Measurements from ENCODE around the gene HDGFL2. TPM values are rescaled to one million over a fixed set of nuclear protein-coding genes. Genes with fewer than 3 reads are reported as not detected.

HDGFL2 gene
- polyA plus RNA-seq, 6 donors from 2014 or later, result 0.91 to 22.7 (median 11.5) TPM

DNA sequence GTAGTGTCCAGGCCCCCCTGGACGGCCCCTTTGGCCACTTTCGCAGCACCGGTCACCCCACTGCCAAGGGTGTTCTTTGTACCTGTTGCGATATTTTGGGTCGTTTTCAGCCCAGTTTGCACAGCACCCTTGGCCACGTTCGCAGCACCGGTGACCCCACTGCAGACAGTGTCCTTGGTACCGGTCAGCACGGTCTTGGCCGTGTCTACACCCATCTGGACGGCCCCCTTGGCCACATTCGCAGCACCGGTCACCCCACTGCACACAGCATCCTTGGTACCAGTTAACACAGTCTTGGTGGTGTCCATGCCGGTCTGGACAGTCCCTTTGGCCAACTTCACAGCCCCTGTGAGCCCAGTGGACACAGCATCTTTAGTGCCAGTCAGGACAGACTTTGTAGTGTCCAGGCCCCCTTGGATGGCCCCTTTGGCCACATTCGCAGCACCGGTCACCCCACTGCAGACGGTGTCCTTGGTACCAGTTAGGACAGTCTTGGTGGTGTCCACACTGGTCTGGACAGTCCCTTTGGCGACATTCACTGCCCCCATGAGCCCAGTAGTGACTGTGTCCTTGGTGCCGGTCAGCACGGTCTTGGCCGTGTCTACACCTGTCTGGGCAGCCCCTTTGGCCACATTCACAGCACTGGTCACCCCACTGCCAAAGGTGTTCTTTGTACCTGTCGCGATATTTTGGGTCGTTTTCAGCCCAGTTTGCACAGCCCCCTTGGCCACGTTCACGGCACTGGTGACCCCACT, 39.4 kb downstream of the HDGFL2 start:
- H3K27ac Mint-ChIP-seq, result no peak overlapping the region
- H3K36me3 Mint-ChIP-seq, result peaks cover 0 to 2% of the 10 kb centered on the region in 2 donors
- ATAC-seq (ENCODE audit: low read depth in 2 of 2), result no peak
- DNase-seq, result no peak
- H3K27me3 Mint-ChIP-seq, result no peaks in the 10 kb centered on the region
- H3K4me1 Mint-ChIP-seq, result no peaks in the 10 kb centered on the region
- no peaks in the 10 kb centered on the region for H3K9me3 Mint-ChIP-seq
- no peak overlapping the region for H3K4me3 Mint-ChIP-seq

DNA sequence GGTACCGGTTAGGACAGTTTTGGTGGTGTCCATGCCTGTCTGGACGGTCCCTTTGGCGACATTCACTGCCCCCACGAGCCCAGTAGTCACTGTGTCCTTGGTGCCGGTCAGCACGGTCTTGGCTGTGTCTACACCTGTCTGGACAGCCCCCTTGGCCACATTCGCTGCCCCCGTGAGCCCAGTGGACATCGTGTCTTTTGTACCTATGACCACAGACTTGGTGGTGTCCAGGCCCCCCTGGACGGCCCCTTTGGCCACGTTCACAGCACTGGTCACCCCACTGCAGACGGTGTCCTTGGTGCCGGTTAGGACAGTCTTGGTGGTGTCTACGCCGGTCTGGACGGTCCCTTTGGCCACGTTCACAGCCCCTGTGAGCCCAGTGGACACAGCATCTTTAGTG, 40.0 kb downstream of the HDGFL2 start:
- Mint-ChIP-seq H3K4me1 (no peaks in the 10 kb centered on the region), H3K4me3 (no peak overlapping the region), H3K9me3 (no peaks in the 10 kb centered on the region), H3K36me3 (no peaks in the 10 kb centered on the region), H3K27me3 (no peaks in the 10 kb centered on the region), H3K27ac (no peak overlapping the region)
- DNase-seq (no peak), ATAC-seq (ENCODE audit: low read depth in 2 of 2) (no peak)

GRCh38 chr19:4513248-4513647, 41.2 kb downstream of the HDGFL2 start:
- Mint-ChIP-seq H3K4me1 (no peaks in the 10 kb centered on the region), H3K27me3 (no peaks in the 10 kb centered on the region), H3K4me3 (no peak overlapping the region), H3K9me3 (no peaks in the 10 kb centered on the region), H3K36me3 (no peaks in the 10 kb centered on the region), H3K27ac (no peak overlapping the region)
- no peak for ATAC-seq (ENCODE audit: low read depth in 2 of 2)
- no peak for DNase-seq

DNA sequence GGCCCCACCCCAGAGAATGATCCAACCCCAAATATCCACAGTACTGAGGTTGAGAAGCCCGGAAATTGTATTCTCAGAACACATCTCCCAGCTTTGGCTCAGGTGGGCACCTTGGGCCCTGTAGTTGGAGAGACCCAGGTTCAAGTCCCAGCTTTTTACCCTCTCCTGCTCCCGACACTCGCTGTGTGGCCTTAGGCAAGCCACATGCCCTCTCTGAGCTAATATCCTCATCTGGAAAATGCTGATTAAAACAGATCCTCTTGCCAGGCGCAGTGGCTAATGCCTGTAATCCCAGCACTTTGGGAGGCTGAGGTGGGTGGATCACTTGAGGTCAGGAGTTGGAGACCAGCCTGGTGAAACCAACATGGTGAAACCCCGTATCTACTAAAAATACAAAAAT, 43.6 kb downstream of the HDGFL2 start:
- Mint-ChIP-seq H3K9me3 (peaks cover 0 to 4% (median 0%) of the 10 kb centered on the region in 7 donors), H3K36me3 (no peaks in the 10 kb centered on the region), H3K4me1 (no peaks in the 10 kb centered on the region), H3K27me3 (peaks cover 0 to 11% (median 7%) of the 10 kb centered on the region in 3 donors), H3K4me3 (no peak overlapping the region), H3K27ac (no peak overlapping the region)
- ATAC-seq (ENCODE audit: low read depth in 2 of 2) (no peak), DNase-seq (no peak)

GRCh38 chr19:4516199-4516938, 44.3 kb downstream of the HDGFL2 start:
- Mint-ChIP-seq H3K27ac (peak overlapping the region in 1 of 6 donors; percentile 57), H3K36me3 (no peaks in the 10 kb centered on the region), H3K9me3 (peaks cover 0 to 4% (median 0%) of the 10 kb centered on the region in 7 donors), H3K4me3 (no peak overlapping the region), H3K27me3 (peaks cover 2 to 11% (median 7%) of the 10 kb centered on the region in 3 donors), H3K4me1 (no peaks in the 10 kb centered on the region)
- DNase-seq (no peak), ATAC-seq (ENCODE audit: low read depth in 2 of 2) (no peak)

- no peak overlapping the region for H3K4me3 Mint-ChIP-seq
- peaks cover 0 to 4% (median 0%) of the 10 kb centered on the region in 7 donors for H3K9me3 Mint-ChIP-seq
- no peak for ATAC-seq (ENCODE audit: low read depth in 2 of 2)
- no peak overlapping the region for H3K27ac Mint-ChIP-seq
- DNase-seq, result no peak
- peaks cover 4 to 11% (median 7%) of the 10 kb centered on the region in 3 donors for H3K27me3 Mint-ChIP-seq
- H3K36me3 Mint-ChIP-seq, result no peaks in the 10 kb centered on the region
- H3K4me1 Mint-ChIP-seq, result no peaks in the 10 kb centered on the region
These were observed 44.8 kb downstream of the HDGFL2 start for GRCh38 chr19:4516939-4517300.

DNA sequence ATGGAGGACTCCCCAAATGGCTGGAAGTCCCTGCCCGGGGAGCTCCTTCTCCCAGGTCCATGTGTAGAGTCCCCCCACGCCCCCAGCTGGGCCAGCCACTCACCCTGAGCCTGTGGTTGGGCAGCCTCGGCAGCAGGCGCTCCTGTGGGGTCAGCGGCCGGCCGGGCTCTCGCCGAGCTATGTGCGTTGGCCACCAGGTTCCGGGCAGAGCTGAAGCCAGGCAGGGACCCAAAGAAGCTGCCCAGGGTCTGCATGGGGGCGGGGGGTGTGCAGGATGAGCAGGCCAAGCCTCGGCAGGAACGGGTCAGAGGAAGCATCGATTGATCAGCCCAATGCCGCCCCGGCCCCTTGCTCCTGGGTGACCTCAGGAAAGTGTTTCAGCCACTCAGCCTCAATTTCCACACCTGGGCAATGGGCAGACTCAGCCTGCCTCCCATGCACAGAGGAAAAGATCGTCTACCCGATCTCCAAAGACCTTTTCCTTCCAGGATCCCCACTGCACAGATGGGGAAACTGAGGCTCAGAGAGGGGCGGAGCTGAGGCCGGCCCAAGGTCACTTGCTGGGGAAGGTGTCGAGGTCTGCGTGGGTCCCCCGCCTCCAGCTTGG, 45.5 kb downstream of the HDGFL2 start:
- DNase-seq, result no peak
- Mint-ChIP-seq H3K4me3 (no peak overlapping the region), H3K27me3 (peaks cover 4 to 11% (median 7%) of the 10 kb centered on the region in 3 donors), H3K4me1 (no peaks in the 10 kb centered on the region), H3K9me3 (peaks cover 0 to 4% (median 0%) of the 10 kb centered on the region in 7 donors), H3K27ac (no peak overlapping the region), H3K36me3 (no peaks in the 10 kb centered on the region)
- no peak for ATAC-seq (ENCODE audit: low read depth in 2 of 2)

DNA sequence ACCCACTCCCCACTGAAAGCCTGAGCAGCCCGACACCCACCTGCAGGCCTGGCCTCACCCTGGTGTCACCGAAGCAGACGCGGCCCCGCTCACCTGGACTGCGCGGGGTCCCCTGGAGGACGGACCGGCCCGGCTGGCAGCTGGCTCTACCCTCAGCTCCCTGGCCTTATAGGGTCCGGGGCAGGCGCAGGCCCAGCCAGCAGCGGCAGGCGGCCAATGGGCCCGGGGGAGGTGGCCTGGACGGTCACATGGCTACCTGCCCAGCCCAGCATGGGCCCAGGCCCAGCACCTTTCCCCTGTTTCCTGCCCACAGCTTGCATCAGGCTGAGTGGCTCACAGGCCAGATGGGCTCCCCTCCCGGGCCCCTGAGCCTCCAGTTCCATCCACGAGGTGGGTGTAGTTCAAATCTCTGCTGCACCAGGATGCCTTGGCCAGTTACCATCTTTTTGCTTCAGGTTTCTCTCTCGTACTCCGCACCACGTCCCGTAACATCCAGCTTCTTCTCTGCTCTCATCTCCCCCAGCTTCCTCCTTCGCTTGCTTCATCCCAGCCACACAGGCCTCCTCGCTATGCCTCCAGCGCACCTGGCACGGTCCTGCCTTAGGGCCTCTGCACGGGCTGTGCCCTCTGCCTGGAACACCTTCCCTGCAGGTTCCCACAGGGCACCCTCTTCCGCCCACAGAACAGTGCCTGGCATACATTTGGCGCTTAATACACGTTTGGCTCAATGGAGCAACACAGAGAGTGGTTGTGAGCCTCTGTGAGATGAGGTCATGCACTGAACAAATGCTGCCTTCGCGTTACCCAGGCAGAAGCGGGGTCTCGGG, 46.5 kb downstream of the HDGFL2 start, which contains the start of gene PLIN4:
Gene PLIN4, minus strand, starts transcription at position 142 of the 827 bp plus-strand sequence. CDS start 214 bp downstream, outside the sequence.
- no peak for ATAC-seq (ENCODE audit: low read depth in 2 of 2)
- Mint-ChIP-seq H3K9me3 (peaks cover 0 to 4% (median 0%) of the 10 kb centered on the region in 7 donors), H3K27me3 (peaks cover 4 to 11% (median 7%) of the 10 kb centered on the region in 3 donors), H3K4me3 (no peak within 1 kb of the TSS), H3K4me1 (no peaks in the 10 kb centered on the region), H3K27ac (no peak within 1 kb of the TSS), H3K36me3 (no peaks in the 10 kb centered on the region)
- DNase-seq, result no peak

- DNase-seq (no peak), ATAC-seq (ENCODE audit: low read depth in 2 of 2) (no peak)
- no peaks in the 10 kb centered on the region for H3K36me3 Mint-ChIP-seq
- H3K27me3 Mint-ChIP-seq, result peaks cover 4 to 11% (median 7%) of the 10 kb centered on the region in 3 donors
- H3K27ac Mint-ChIP-seq, result no peak overlapping the region
- H3K4me1 Mint-ChIP-seq, result no peaks in the 10 kb centered on the region
- H3K9me3 Mint-ChIP-seq, result peaks cover 0 to 4% (median 0%) of the 10 kb centered on the region in 7 donors
- no peak overlapping the region for H3K4me3 Mint-ChIP-seq
These were observed 47.0 kb downstream of the HDGFL2 start for GRCh38 chr19:4519172-4519496.

GRCh38 chr19:4519521-4520277, 47.6 kb downstream of the HDGFL2 start:
- no peak for DNase-seq
- H3K4me1 Mint-ChIP-seq, result no peaks in the 10 kb centered on the region
- H3K4me3 Mint-ChIP-seq, result no peak overlapping the region

DNA sequence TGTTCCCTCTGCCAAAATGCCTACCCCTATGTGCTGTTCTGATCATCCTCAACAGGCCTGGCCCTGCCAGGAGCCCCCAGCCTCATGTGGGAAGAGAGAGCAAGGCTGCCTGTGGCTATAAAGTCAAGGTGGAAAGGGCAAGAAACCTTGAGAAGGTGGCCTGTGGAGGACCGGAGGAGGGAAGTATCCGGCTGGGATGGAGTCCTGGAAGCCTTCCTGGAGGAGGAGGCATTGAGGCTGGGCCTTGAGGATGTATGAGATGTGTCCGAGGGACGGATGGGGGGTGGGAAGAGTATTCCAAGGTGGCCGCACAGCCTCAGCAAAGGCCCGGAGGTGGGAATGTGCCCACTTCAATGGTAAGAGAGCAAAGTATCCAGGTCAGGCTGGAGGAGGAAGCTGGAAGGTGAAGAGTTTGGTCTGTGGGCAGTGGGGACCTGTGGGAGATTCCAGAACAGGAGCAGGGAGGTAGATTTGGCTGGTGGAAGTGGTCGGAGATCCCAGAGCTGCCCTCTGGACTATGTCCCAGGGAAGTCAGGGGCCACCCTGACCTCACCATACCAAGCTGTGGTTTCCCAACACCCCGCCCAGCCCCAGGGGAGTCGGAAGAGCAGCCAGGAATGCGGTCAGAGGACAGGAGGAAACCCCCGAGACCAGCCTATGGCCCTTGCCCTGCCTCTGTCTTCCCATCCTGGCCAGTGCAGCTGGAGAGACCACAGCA, 49.2 kb downstream of the HDGFL2 start:
- no peak for ATAC-seq (ENCODE audit: low read depth in 2 of 2)
- no peak overlapping the region for H3K27ac Mint-ChIP-seq
- H3K36me3 Mint-ChIP-seq, result no peaks in the 10 kb centered on the region
- H3K9me3 Mint-ChIP-seq, result peaks cover 0 to 4% (median 0%) of the 10 kb centered on the region in 7 donors
- no peak overlapping the region for H3K4me3 Mint-ChIP-seq
- H3K27me3 Mint-ChIP-seq, result peaks cover 4 to 11% (median 7%) of the 10 kb centered on the region in 3 donors
- DNase-seq, result no peak
- no peaks in the 10 kb centered on the region for H3K4me1 Mint-ChIP-seq

More at GRCh38 chr19:4519521-4520277, 47.6 kb downstream of the HDGFL2 start:
- ATAC-seq (ENCODE audit: low read depth in 2 of 2), result no peak
- peaks cover 4 to 11% (median 7%) of the 10 kb centered on the region in 3 donors for H3K27me3 Mint-ChIP-seq
- H3K9me3 Mint-ChIP-seq, result peaks cover 0 to 4% (median 0%) of the 10 kb centered on the region in 7 donors
- peak overlapping the region in 1 of 6 donors; percentile 20 for H3K27ac Mint-ChIP-seq
- H3K36me3 Mint-ChIP-seq, result no peaks in the 10 kb centered on the region

- Mint-ChIP-seq H3K36me3 (no peaks in the 10 kb centered on the region), H3K27me3 (peaks cover 4 to 11% (median 7%) of the 10 kb centered on the region in 3 donors), H3K4me1 (no peaks in the 10 kb centered on the region), H3K4me3 (no peak overlapping the region), H3K27ac (no peak overlapping the region), H3K9me3 (peaks cover 0 to 4% (median 0%) of the 10 kb centered on the region in 7 donors)
- ATAC-seq (ENCODE audit: low read depth in 2 of 2) (no peak), DNase-seq (no peak)
These were observed 49.8 kb downstream of the HDGFL2 start for GRCh38 chr19:4521888-4522242.

Data from naive B cell (primary cell).